Trophoblast cell (in vitro differentiated cells and primary cell): ENCODE measurements around the gene TMEM138.

Experiments used
- DNase-seq, 2 donors: peaks; one replicate each; pipeline ENCODE4 v3.0.0-alpha.2; 2016
- H2AFZ ChIP-seq: 2 replicates; pipeline ENCODE4 v1.6.1; 2013; ENCODE audit warnings: low read length, moderate library complexity, mild to moderate bottlenecking; ENCODE audit not compliant: insufficient read depth, poor library complexity
- H2AK5ac ChIP-seq: 2 replicates; pipeline ENCODE4 v1.6.1; 2013; ENCODE audit warnings: mild to moderate bottlenecking, low read length
- H2BK120ac ChIP-seq: 2 replicates; pipeline ENCODE4 v1.6.1; 2013; ENCODE audit warnings: low read length, mild to moderate bottlenecking, moderate library complexity; ENCODE audit not compliant: insufficient read depth, poor library complexity
- H2BK12ac ChIP-seq: 2 replicates; pipeline ENCODE4 v1.6.1; 2013; ENCODE audit warnings: mild to moderate bottlenecking, low read length, moderate library complexity
- H2BK5ac ChIP-seq: 2 replicates; pipeline ENCODE4 v1.6.1; 2013; ENCODE audit warnings: low read length, low read depth, moderate library complexity, mild to moderate bottlenecking; ENCODE audit not compliant: poor library complexity
- H3K14ac ChIP-seq: 2 replicates; pipeline ENCODE4 v1.6.1; 2013; ENCODE audit warnings: mild to moderate bottlenecking, low read length
- H3K18ac ChIP-seq: 2 replicates; pipeline ENCODE4 v1.6.1; 2013; ENCODE audit warnings: mild to moderate bottlenecking, low read length
- H3K23ac ChIP-seq: 2 replicates; pipeline ENCODE4 v1.6.1; 2013; ENCODE audit warnings: low read length
- H3K27ac ChIP-seq: 2 replicates; pipeline ENCODE4 v1.5.1; 2013; ENCODE audit warnings: low read depth, mild to moderate bottlenecking, inconsistent platforms, low read length, moderate library complexity
- H3K27me3 ChIP-seq: 2 replicates; pipeline ENCODE4 v1.6.1; 2013; ENCODE audit warnings: inconsistent platforms, mild to moderate bottlenecking, low read length, moderate library complexity; ENCODE audit not compliant: insufficient read depth
- H3K36me3 ChIP-seq, 2 experiments: 1 replicate in 1 of 2; 2 replicates in 1 of 2; pipeline ENCODE4 v1.6.1; 2013; ENCODE audit warnings: low read length in 2 of 2, mild to moderate bottlenecking in 2 of 2, moderate library complexity in 1 of 2; ENCODE audit not compliant: insufficient read depth in 2 of 2, control insufficient read depth in 1 of 2
- H3K4ac ChIP-seq: 2 replicates; pipeline ENCODE4 v1.6.1; 2013; ENCODE audit warnings: low read depth, mild to moderate bottlenecking, low read length, moderate library complexity
- H3K4me1 ChIP-seq, 2 experiments: 1 replicate in 1 of 2; 2 replicates in 1 of 2; pipeline ENCODE4 v1.6.1; 2013; ENCODE audit warnings: low read length in 2 of 2, mild to moderate bottlenecking in 2 of 2, moderate library complexity in 1 of 2; ENCODE audit not compliant: insufficient read depth in 2 of 2, control insufficient read depth in 1 of 2
- H3K4me2 ChIP-seq: 2 replicates; pipeline ENCODE4 v1.6.1; 2013; ENCODE audit warnings: inconsistent platforms, mild to moderate bottlenecking, low read length, moderate library complexity
- H3K4me3 ChIP-seq: 2 replicates; pipeline ENCODE4 v1.5.1; 2013; ENCODE audit warnings: mild to moderate bottlenecking, low read depth, low read length, inconsistent platforms
- H3K79me1 ChIP-seq: one replicate; pipeline ENCODE4 v1.6.1; 2013; ENCODE audit warnings: low read length
- H3K79me2 ChIP-seq: 2 replicates; pipeline ENCODE4 v1.6.1; 2013; ENCODE audit warnings: low read length, mild to moderate bottlenecking; ENCODE audit not compliant: control insufficient read depth, insufficient read depth, poor library complexity
- H3K9ac ChIP-seq: 2 replicates; pipeline ENCODE4 v1.6.1; 2013; ENCODE audit warnings: mild to moderate bottlenecking, low read length
- H3K9me3 ChIP-seq: 2 replicates; pipeline ENCODE4 v1.6.1; 2013; ENCODE audit warnings: low read depth, mild to moderate bottlenecking, control low read depth, inconsistent platforms, low read length; ENCODE audit not compliant: insufficient read depth
- H4K12ac ChIP-seq: 2 replicates; pipeline ENCODE4 v1.6.1; 2013; ENCODE audit warnings: low read depth, mild to moderate bottlenecking, low read length, moderate library complexity
- H4K8ac ChIP-seq: 2 replicates; pipeline ENCODE4 v1.6.1; 2013; ENCODE audit warnings: low read depth, mild to moderate bottlenecking, low read length, moderate library complexity
- H4K91ac ChIP-seq: one replicate; pipeline ENCODE4 v1.6.1; 2013; ENCODE audit warnings: low read depth, mild to moderate bottlenecking, low read length, moderate library complexity
- WGBS: extraction: QIAGEN DNeasy Blood & Tissue Kit; methylation state at CpG from one replicate; pipeline ENCODE4 v1.1.7; 2013; ENCODE audit warnings: missing lambda C conversion rate; ENCODE audit not compliant: insufficient read length, insufficient coverage; ENCODE audit errors: extremely low coverage; 5-methylcytosine and 5-hydroxymethylcytosine counted together

The TMEM138 gene

GRCh38 chr11:61368646-61369045, 6.5 kb downstream of the TMEM138 start:
- Histone ChIP-seq H3K4me3 (no peak overlapping the region), H2BK5ac (no peak overlapping the region), H3K27ac (no peak overlapping the region), H2AFZ (no peak overlapping the region), H3K27me3 (no peaks in the 10 kb centered on the region), H3K18ac (no peak overlapping the region), H3K9ac (no peak overlapping the region), H2AK5ac (no peak overlapping the region), H3K23ac (no peak overlapping the region), H3K4ac (no peak overlapping the region), H3K79me1 (no peaks in the 10 kb centered on the region), H3K4me1 (peaks cover 0 to 5% of the 10 kb centered on the region in 2 experiments), H3K14ac (no peak overlapping the region), H3K79me2 (no peaks in the 10 kb centered on the region), H2BK12ac (no peak overlapping the region), H3K36me3 (peaks cover 41 to 48% of the 10 kb centered on the region in 2 experiments), H3K4me2 (no peak overlapping the region), H4K8ac (no peak overlapping the region), H2BK120ac (no peak overlapping the region), H4K12ac (no peak overlapping the region), H3K9me3 (peaks cover 6% of the 10 kb centered on the region), H4K91ac (no peak overlapping the region)
- DNase-seq, result no peak
- no CpG with 5 or more reads among the region's 7 CpGs for WGBS

GRCh38 chr11:61369372-61370348, 7.5 kb downstream of the TMEM138 start:
- no peak overlapping the region for H3K4ac ChIP-seq
- H3K14ac ChIP-seq, result no peak overlapping the region
- no peak overlapping the region for H3K23ac ChIP-seq
- H3K9me3 ChIP-seq, result peaks cover 6% of the 10 kb centered on the region
- no peaks in the 10 kb centered on the region for H3K27me3 ChIP-seq
- no peak overlapping the region for H2AFZ ChIP-seq
- peaks cover 0 to 5% of the 10 kb centered on the region in 2 experiments for H3K4me1 ChIP-seq
- H3K27ac ChIP-seq, result no peak overlapping the region
- peaks cover 37 to 42% of the 10 kb centered on the region in 2 experiments for H3K36me3 ChIP-seq
- no peak overlapping the region for H3K9ac ChIP-seq
- peak in 1 of 2 donors; percentile 43 for DNase-seq
- no peak overlapping the region for H4K12ac ChIP-seq
- H3K79me2 ChIP-seq, result no peaks in the 10 kb centered on the region
- H2BK5ac ChIP-seq, result no peak overlapping the region
- no peaks in the 10 kb centered on the region for H3K79me1 ChIP-seq
- no peak overlapping the region for H2BK120ac ChIP-seq
- H4K91ac ChIP-seq, result no peak overlapping the region
- H4K8ac ChIP-seq, result no peak overlapping the region
- no peak overlapping the region for H2BK12ac ChIP-seq
- WGBS, result no CpG with 5 or more reads among the region's 9 CpGs
- H3K4me2 ChIP-seq, result no peak overlapping the region
- no peak overlapping the region for H3K18ac ChIP-seq
- H2AK5ac ChIP-seq, result no peak overlapping the region
- no peak overlapping the region for H3K4me3 ChIP-seq

- Histone ChIP-seq H3K4me1 (peaks cover 0 to 5% of the 10 kb centered on the region in 2 experiments), H3K4me2 (no peak overlapping the region), H3K14ac (no peak overlapping the region), H3K9ac (no peak overlapping the region), H3K4ac (no peak overlapping the region), H3K23ac (no peak overlapping the region), H2BK120ac (no peak overlapping the region), H3K79me1 (no peaks in the 10 kb centered on the region), H3K79me2 (no peaks in the 10 kb centered on the region), H2AK5ac (no peak overlapping the region), H3K36me3 (peaks cover 36 to 39% of the 10 kb centered on the region in 2 experiments), H3K27me3 (no peaks in the 10 kb centered on the region), H2BK12ac (no peak overlapping the region), H3K18ac (no peak overlapping the region), H2AFZ (no peak overlapping the region), H3K27ac (no peak overlapping the region), H4K91ac (no peak overlapping the region), H4K12ac (no peak overlapping the region), H2BK5ac (no peak overlapping the region), H3K9me3 (peaks cover 6% of the 10 kb centered on the region), H3K4me3 (no peak overlapping the region), H4K8ac (no peak overlapping the region)
- no peak for DNase-seq
- no CpG with 5 or more reads among the region's 8 CpGs for WGBS
Observed at GRCh38 chr11:61370349-61371005, 8.3 kb downstream of the TMEM138 start.

- Histone ChIP-seq H2BK120ac (no peak overlapping the region), H2AK5ac (no peak overlapping the region), H3K27me3 (no peaks in the 10 kb centered on the region), H4K91ac (no peak overlapping the region), H3K9me3 (peaks cover 6% of the 10 kb centered on the region), H3K4ac (no peak overlapping the region), H4K12ac (no peak overlapping the region), H3K9ac (no peak overlapping the region), H3K4me2 (no peak overlapping the region), H3K27ac (no peak overlapping the region), H2BK12ac (no peak overlapping the region), H4K8ac (no peak overlapping the region), H2BK5ac (no peak overlapping the region), H3K79me2 (no peaks in the 10 kb centered on the region), H3K4me3 (no peak overlapping the region), H3K14ac (no peak overlapping the region), H2AFZ (no peak overlapping the region), H3K79me1 (no peaks in the 10 kb centered on the region), H3K23ac (no peak overlapping the region), H3K36me3 (peaks cover 22 to 26% of the 10 kb centered on the region in 2 experiments), H3K18ac (no peak overlapping the region), H3K4me1 (peaks cover 0 to 9% of the 10 kb centered on the region in 2 experiments)
- WGBS, result no CpG with 5 or more reads among the region's 8 CpGs
- no peak for DNase-seq
Observed at GRCh38 chr11:61372659-61373420, 10.7 kb downstream of the TMEM138 start.
